HEK293 (cell line): ENCODE results near the gene LBHD1.

Source experiments
- CTCF ChIA-PET: fragments of 350-600 bp; formaldehyde crosslinking; extraction: SDS; loops from one replicate; lab custom pipeline; 2021; ENCODE audit warnings: antibody characterized with exemption; lab: Yijun Ruan, JAX
- POLR2A ChIA-PET: fragments of 300-600 bp; formaldehyde crosslinking; extraction: SDS; loops from one replicate; lab custom pipeline; 2020; ENCODE audit warnings: antibody characterized with exemption, inconsistent platforms; lab: Yijun Ruan, JAX
- H3K27ac ChIP-seq: fragments of 200-500 bp; sonication (Bioruptor generic); 2 replicates; pipeline ENCODE4 v1.5.1; 2014; ENCODE audit warnings: low read depth, low read length, control low read depth, inconsistent platforms; ENCODE audit errors: extremely low read depth
- H3K36me3 ChIP-seq, 2 experiments: fragments of 200-500 bp in 1 of 2; sonication (Bioruptor generic) in 1 of 2; 1 replicate in 1 of 2; 2 replicates in 1 of 2; pipeline ENCODE4 v1.5.1; 2014 to 2017; ENCODE audit warnings: inconsistent platforms in 2 of 2, low read length in 2 of 2; ENCODE audit not compliant: control insufficient read depth in 2 of 2, insufficient read depth in 1 of 2
- H3K4me1 ChIP-seq: fragments of 200-500 bp; sonication (Bioruptor generic); 2 replicates; pipeline ENCODE4 v1.5.1; 2014; ENCODE audit warnings: mild to moderate bottlenecking, low read length, inconsistent platforms; ENCODE audit not compliant: control insufficient read depth, insufficient read depth
- H3K4me3 ChIP-seq: 2 replicates; pipeline ENCODE4 v1.5.1; 2011; ENCODE audit warnings: low read depth, mild to moderate bottlenecking, control low read depth, low read length, moderate library complexity
- H3K9me3 ChIP-seq: fragments of 200-500 bp; sonication (Bioruptor generic); 2 replicates; pipeline ENCODE4 v1.5.1; 2014; ENCODE audit warnings: low read depth, low read length, inconsistent platforms; ENCODE audit not compliant: control insufficient read depth, insufficient read depth
- FEZF1 ChIP-seq: fragments of 450-650 bp; formaldehyde crosslinking; IDR thresholded peaks from 2 replicates; pipeline ENCODE4 v1.5.1; 2016; ENCODE audit warnings: missing biosample characterization, missing genetic modification characterization
- GFI1B ChIP-seq: fragments of 450-650 bp; formaldehyde crosslinking; IDR thresholded peaks from 2 replicates; pipeline ENCODE4 v1.5.1; 2016; ENCODE audit warnings: missing biosample characterization, missing genetic modification characterization
- GLI4 ChIP-seq: fragments of 450-650 bp; formaldehyde crosslinking; IDR thresholded peaks from 2 replicates; pipeline ENCODE4 v1.5.1; 2016; ENCODE audit warnings: missing biosample characterization, missing genetic modification characterization
- MYNN ChIP-seq: fragments of 450-650 bp; formaldehyde crosslinking; IDR thresholded peaks from 2 replicates; pipeline ENCODE4 v1.5.1; 2016; ENCODE audit warnings: missing biosample characterization, missing genetic modification characterization, borderline replicate concordance
- OVOL3 ChIP-seq: fragments of 450-650 bp; formaldehyde crosslinking; IDR thresholded peaks from 2 replicates; pipeline ENCODE4 v1.5.1; 2016; ENCODE audit warnings: missing biosample characterization, missing genetic modification characterization
- SCRT1 ChIP-seq: fragments of 450-650 bp; formaldehyde crosslinking; IDR thresholded peaks from 2 replicates; pipeline ENCODE4 v1.5.1; 2016; ENCODE audit warnings: missing biosample characterization, missing genetic modification characterization, borderline replicate concordance
- TCF7L2 ChIP-seq: IDR thresholded peaks from 2 replicates; pipeline ENCODE4 v1.6.1; 2011; ENCODE audit warnings: low read depth, mild to moderate bottlenecking, inconsistent platforms, low read length, moderate library complexity, borderline replicate concordance
- YY1 ChIP-seq: fragments of 450-650 bp; formaldehyde crosslinking; IDR thresholded peaks from 2 replicates; pipeline ENCODE4 v1.5.1; 2018; ENCODE audit warnings: missing biosample characterization, missing genetic modification characterization
- YY2 ChIP-seq: fragments of 450-650 bp; formaldehyde crosslinking; IDR thresholded peaks from 2 replicates; pipeline ENCODE4 v1.5.1; 2016; ENCODE audit warnings: missing biosample characterization, missing genetic modification characterization
- ZNF324 ChIP-seq: fragments of 450-650 bp; formaldehyde crosslinking; IDR thresholded peaks from 2 replicates; pipeline ENCODE4 v1.5.1; 2016; ENCODE audit warnings: missing biosample characterization, missing genetic modification characterization
- ZNF335 ChIP-seq: fragments of 450-650 bp; formaldehyde crosslinking; conservative IDR thresholded peaks from 2 replicates; pipeline ENCODE4 v1.5.1; 2016; ENCODE audit warnings: missing biosample characterization, missing genetic modification characterization
- ZNF394 ChIP-seq: fragments of 450-650 bp; formaldehyde crosslinking; IDR thresholded peaks from 2 replicates; pipeline ENCODE4 v1.5.1; 2016; ENCODE audit warnings: missing biosample characterization, missing genetic modification characterization, mild to moderate bottlenecking, moderate library complexity, borderline replicate concordance
- ZNF433 ChIP-seq: fragments of 450-650 bp; formaldehyde crosslinking; IDR thresholded peaks from 2 replicates; pipeline ENCODE4 v1.5.1; 2016; ENCODE audit warnings: missing biosample characterization, missing genetic modification characterization, low read depth
- ZNF558 ChIP-seq: fragments of 450-650 bp; formaldehyde crosslinking; IDR thresholded peaks from 2 replicates; pipeline ENCODE4 v1.5.1; 2016; ENCODE audit warnings: missing biosample characterization, missing genetic modification characterization
- ZNF843 ChIP-seq: fragments of 450-650 bp; formaldehyde crosslinking; IDR thresholded peaks from 2 replicates; pipeline ENCODE4 v1.5.1; 2016; ENCODE audit warnings: missing biosample characterization, missing genetic modification characterization
- TF ChIP-seq, protein P1 (sequence below): fragments of 450-650 bp; formaldehyde crosslinking; IDR thresholded peaks from 2 replicates; pipeline ENCODE4 v1.5.1; 2016; ENCODE audit warnings: missing biosample characterization, missing genetic modification characterization
- TF ChIP-seq, protein P2 (sequence below): fragments of 450-650 bp; formaldehyde crosslinking; IDR thresholded peaks from 2 replicates; pipeline ENCODE4 v1.5.1; 2016; ENCODE audit warnings: missing biosample characterization, missing genetic modification characterization
- TF ChIP-seq, protein P3 (sequence below): IDR thresholded peaks from 2 replicates; pipeline ENCODE4 v1.6.1; 2011; ENCODE audit warnings: mild to moderate bottlenecking, low read depth, low read length, borderline replicate concordance
- TF ChIP-seq, protein P4 (sequence below): fragments of 450-650 bp; formaldehyde crosslinking; IDR thresholded peaks from 2 replicates; pipeline ENCODE4 v1.5.1; 2016; ENCODE audit warnings: missing biosample characterization, missing genetic modification characterization
- TF ChIP-seq, protein P5 (sequence below): fragments of 450-650 bp; formaldehyde crosslinking; IDR thresholded peaks from 2 replicates; pipeline ENCODE4 v1.5.1; 2016; ENCODE audit warnings: missing biosample characterization, missing genetic modification characterization
- TF ChIP-seq, protein P6 (sequence below): fragments of 450-650 bp; formaldehyde crosslinking; IDR thresholded peaks from 2 replicates; pipeline ENCODE4 v1.5.1; 2016; ENCODE audit warnings: missing biosample characterization, missing genetic modification characterization
- TF ChIP-seq, protein P7 (sequence below): fragments of 450-650 bp; formaldehyde crosslinking; IDR thresholded peaks from 2 replicates; pipeline ENCODE4 v1.5.1; 2016; ENCODE audit warnings: missing biosample characterization, missing genetic modification characterization

Gene LBHD1

DNA sequence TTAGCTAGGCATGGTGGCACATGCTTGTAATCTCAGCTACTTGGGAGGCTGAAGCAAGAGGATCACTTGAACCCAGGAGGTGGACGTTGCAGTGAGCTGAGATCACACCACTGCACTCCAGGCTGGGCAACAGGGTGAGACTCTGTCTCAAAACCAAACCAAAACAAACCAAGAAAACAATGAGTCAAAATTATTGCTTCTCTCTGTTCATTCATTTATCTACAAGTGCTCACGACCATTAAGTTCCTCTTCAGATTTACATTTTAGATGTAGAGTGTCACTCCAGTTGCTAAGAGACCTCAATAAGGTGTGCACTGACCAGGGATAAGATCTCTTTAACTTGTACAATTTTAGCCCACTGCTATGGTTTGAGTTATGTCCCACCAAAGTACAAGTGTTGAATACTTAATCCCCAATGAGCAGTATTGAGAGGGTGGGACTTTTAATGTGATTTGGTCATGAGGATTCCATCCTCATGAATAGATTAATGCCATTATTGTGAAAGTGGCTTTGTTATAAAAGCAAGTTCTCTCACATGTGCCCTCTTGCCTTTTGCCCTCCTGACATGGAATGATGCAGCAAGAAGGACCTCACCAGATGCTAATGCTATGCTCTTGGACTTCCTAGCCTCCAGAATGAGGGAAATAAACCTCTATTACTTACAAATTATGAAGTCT lies 47.4 kb upstream of the LBHD1 start:
- ChIA-PET CTCF (no interaction called here), POLR2A (interaction anchor here (1.9 to 2.8 kb wide), 3 partner anchors 8 to 34 kb away, joined by 4 to 16 read pairs (median 5); partner anchors contain the start of genes HNRNPUL2 and ZBTB3)
- no peak overlapping the region for H3K4me3 ChIP-seq
- H3K4me1 ChIP-seq = no peaks in the 10 kb centered on the region
- TF ChIP-seq SCRT1 (tag by site-specific recombination) (no peak), MYNN (peak; percentile 74), GFI1B (tag by site-specific recombination) (no peak), OVOL3 (tag by site-specific recombination) (no peak), YY2 (tag by site-specific recombination) (no peak), ZNF324 (tag by site-specific recombination) (no peak), ZNF335 (no peak)
- TF ChIP-seq, protein P1, sequence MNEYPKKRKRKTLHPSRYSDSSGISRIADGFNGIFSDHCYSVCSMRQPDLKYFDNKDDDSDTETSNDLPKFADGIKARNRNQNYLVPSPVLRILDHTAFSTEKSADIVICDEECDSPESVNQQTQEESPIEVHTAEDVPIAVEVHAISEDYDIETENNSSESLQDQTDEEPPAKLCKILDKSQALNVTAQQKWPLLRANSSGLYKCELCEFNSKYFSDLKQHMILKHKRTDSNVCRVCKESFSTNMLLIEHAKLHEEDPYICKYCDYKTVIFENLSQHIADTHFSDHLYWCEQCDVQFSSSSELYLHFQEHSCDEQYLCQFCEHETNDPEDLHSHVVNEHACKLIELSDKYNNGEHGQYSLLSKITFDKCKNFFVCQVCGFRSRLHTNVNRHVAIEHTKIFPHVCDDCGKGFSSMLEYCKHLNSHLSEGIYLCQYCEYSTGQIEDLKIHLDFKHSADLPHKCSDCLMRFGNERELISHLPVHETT (tag by site-specific recombination) = no peak
- no peaks in the 10 kb centered on the region for H3K9me3 ChIP-seq
- H3K27ac ChIP-seq = no peak overlapping the region
- peaks cover 45 to 98% of the 10 kb centered on the region in 2 experiments for H3K36me3 ChIP-seq

DNA sequence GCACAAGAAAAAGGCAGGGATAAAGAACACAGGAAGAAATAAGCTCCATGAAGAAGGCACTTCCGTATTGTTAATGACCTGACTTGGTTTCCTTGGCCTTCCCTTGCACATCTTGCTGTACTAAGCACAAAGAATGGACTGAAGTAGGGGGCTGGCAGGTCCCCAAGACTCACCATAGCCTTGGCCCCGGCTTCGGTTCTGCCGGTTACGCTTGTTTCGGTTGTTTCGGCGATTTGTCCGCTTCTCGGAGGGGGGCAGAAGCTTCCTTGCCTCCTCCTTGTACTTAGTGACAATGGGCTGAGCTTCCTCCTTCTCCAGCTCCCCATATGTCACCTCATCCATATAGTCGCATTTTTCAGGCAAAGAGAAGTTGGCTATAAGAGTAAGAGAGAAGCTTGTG lies 44.7 kb upstream of the LBHD1 start:
- Histone ChIP-seq H3K4me1 (no peaks in the 10 kb centered on the region), H3K4me3 (no peak overlapping the region), H3K36me3 (peaks cover 38 to 96% of the 10 kb centered on the region in 2 experiments), H3K9me3 (no peaks in the 10 kb centered on the region), H3K27ac (no peak overlapping the region)
- ChIA-PET POLR2A (interaction anchor here (1.3 to 3.5 kb wide), 3 partner anchors 10 to 37 kb away, joined by 6 to 16 read pairs (median 13); partner anchors contain the start of genes BSCL2, HNRNPUL2 and ZBTB3), CTCF (interaction anchor here (0.6 kb wide), 2 partner anchors 124 to 316 kb away, joined by 3 read pairs; no protein-coding TSS in a partner anchor)
- TF ChIP-seq, protein P2, sequence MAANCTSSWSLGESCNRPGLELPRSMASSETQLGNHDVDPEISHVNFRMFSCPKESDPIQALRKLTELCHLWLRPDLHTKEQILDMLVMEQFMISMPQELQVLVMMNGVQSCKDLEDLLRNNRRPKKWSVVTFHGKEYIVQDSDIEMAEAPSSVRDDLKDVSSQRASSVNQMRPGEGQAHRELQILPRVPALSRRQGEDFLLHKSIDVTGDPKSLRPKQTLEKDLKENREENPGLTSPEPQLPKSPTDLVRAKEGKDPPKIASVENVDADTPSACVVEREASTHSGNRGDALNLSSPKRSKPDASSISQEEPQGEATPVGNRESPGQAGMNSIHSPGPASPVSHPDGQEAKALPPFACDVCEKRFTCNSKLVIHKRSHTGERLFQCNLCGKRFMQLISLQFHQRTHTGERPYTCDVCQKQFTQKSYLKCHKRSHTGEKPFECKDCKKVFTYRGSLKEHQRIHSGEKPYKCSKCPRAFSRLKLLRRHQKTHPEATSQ (tag by site-specific recombination) = no peak
- TF ChIP-seq, protein P3, sequence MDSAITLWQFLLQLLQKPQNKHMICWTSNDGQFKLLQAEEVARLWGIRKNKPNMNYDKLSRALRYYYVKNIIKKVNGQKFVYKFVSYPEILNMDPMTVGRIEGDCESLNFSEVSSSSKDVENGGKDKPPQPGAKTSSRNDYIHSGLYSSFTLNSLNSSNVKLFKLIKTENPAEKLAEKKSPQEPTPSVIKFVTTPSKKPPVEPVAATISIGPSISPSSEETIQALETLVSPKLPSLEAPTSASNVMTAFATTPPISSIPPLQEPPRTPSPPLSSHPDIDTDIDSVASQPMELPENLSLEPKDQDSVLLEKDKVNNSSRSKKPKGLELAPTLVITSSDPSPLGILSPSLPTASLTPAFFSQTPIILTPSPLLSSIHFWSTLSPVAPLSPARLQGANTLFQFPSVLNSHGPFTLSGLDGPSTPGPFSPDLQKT = no peak
- TF ChIP-seq, protein P4, sequence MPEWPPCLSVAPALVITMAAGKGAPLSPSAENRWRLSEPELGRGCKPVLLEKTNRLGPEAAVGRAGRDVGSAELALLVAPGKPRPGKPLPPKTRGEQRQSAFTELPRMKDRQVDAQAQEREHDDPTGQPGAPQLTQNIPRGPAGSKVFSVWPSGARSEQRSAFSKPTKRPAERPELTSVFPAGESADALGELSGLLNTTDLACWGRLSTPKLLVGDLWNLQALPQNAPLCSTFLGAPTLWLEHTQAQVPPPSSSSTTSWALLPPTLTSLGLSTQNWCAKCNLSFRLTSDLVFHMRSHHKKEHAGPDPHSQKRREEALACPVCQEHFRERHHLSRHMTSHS (tag by site-specific recombination) = no peak
- TF ChIP-seq, protein P5, sequence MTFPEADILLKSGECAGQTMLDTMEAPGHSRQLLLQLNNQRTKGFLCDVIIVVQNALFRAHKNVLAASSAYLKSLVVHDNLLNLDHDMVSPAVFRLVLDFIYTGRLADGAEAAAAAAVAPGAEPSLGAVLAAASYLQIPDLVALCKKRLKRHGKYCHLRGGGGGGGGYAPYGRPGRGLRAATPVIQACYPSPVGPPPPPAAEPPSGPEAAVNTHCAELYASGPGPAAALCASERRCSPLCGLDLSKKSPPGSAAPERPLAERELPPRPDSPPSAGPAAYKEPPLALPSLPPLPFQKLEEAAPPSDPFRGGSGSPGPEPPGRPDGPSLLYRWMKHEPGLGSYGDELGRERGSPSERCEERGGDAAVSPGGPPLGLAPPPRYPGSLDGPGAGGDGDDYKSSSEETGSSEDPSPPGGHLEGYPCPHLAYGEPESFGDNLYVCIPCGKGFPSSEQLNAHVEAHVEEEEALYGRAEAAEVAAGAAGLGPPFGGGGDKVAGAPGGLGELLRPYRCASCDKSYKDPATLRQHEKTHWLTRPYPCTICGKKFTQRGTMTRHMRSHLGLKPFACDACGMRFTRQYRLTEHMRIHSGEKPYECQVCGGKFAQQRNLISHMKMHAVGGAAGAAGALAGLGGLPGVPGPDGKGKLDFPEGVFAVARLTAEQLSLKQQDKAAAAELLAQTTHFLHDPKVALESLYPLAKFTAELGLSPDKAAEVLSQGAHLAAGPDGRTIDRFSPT (tag by site-specific recombination) = no peak
- TF ChIP-seq ZNF394 (tag by site-specific recombination) (no peak), GLI4 (tag by site-specific recombination) (no peak), YY1 (tag by site-specific recombination) (no peak), FEZF1 (no peak), TCF7L2 (no peak), ZNF558 (tag by site-specific recombination) (no peak), ZNF843 (tag by site-specific recombination) (no peak), ZNF433 (no peak)
- TF ChIP-seq, protein P6, sequence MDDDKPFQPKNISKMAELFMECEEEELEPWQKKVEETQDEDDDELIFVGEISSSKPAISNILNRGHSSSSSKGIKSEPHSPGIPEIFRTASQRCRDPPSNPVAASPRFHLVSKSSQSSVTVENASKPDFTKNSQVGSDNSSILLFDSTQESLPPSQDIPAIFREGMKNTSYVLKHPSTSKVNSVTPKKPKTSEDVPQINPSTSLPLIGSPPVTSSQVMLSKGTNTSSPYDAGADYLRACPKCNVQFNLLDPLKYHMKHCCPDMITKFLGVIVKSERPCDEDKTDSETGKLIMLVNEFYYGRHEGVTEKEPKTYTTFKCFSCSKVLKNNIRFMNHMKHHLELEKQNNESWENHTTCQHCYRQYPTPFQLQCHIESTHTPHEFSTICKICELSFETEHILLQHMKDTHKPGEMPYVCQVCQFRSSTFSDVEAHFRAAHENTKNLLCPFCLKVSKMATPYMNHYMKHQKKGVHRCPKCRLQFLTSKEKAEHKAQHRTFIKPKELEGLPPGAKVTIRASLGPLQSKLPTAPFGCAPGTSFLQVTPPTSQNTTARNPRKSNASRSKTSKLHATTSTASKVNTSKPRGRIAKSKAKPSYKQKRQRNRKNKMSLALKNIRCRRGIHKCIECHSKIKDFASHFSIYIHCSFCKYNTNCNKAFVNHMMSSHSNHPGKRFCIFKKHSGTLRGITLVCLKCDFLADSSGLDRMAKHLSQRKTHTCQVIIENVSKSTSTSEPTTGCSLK = no peak
- TF ChIP-seq, protein P7, sequence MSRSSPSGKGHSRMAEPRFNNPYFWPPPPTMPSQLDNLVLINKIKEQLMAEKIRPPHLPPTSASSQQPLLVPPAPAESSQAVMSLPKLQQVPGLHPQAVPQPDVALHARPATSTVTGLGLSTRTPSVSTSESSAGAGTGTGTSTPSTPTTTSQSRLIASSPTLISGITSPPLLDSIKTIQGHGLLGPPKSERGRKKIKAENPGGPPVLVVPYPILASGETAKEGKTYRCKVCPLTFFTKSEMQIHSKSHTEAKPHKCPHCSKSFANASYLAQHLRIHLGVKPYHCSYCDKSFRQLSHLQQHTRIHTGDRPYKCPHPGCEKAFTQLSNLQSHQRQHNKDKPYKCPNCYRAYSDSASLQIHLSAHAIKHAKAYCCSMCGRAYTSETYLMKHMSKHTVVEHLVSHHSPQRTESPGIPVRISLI = no peak
